ENCODE measurements around the gene PDZK1.
"Not testable (repeated sequence)": the region's sequence is repeated elsewhere in the genome, so short reads cannot be mapped to it uniquely, and the experiment has no call there.

The PDZK1 gene

DNA sequence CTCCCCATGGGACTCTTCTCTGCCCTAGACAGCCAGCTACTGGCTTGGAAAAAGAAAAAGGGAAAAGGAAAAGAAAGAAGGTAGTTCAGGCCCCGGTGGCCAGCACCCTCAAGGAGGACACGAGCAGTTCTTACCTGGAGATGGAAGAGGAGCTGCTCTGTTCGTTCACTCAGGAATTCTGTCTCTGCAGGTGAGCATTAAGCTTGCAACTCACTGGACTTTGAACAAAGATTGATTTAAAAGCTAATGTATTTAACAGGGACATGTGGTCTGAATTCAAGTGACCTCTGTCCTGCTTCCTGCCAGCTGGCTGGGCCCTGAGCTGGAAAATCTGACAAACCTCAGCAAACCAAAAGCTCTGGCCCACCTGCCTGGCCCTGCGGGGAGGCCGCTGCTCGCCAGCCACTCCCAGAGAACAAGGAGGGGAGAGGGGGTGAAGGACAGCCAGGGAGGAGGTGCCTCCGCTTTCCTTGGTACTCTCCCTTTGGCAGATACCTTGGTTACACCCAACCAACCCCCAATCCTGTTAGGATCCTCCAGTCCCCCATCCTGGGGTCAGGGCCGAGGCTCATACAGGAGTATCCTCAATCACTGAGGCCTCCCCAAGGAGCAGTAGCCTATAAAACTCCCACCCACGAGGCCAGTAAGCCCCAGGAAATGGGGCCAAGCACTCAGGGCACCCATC is at the start of gene PDZK1:
Gene PDZK1 (minus strand): TSS at position 186 of the 685 bp plus-strand sequence. CDS start 19,347 bp downstream, outside the sequence.
- DNase-seq (ENCODE audit: low spot score): no peak

DNA sequence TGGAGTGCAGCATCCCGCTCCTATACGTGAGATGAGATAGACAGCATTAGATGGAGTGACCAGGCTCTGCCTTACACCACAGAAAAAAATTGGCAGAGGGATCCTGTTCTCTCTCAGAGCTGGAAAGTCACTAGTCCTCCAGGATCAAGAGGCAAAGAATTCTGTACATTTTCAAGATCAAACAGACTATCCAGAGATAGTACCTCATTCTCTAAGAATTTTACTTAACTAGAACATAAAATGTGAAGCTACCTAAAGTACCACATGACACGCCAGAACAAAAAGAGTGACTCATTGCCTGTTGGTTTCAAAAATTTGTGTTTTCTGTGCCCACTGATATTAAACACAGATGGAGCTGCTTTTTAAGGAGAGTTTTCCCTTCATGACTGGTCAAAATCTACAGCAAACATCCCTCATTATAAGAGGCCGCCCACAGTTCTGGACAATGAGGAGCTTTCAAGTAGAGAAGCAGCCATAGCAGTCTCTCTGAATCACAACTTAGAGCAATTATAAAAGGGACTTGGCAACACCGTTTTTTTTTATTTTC is 44.4 kb upstream of the PDZK1 start:
- peak; percentile 92 for DNase-seq (ENCODE audit: low spot score)

DNA sequence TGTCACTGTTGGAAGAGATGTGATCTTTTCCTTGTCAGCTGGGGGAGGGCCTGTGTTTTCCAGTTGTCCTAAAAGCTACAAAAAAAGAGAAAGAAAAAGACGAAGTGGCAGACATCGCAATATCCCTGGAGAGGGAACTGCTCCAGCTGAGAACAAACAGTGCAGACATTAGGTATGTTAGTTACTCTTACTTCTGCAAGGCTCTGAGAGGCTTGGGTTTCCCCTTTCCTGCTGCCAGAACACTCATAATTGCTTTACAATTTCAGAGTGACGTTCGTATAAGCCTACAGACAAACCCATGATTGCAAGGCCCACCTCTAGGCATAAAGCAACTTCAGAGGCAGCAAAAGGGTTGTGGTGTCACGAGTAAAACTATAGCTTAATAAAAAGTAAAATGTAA is 43.3 kb upstream of the PDZK1 start:
- no peak for DNase-seq (ENCODE audit: low spot score)

DNA sequence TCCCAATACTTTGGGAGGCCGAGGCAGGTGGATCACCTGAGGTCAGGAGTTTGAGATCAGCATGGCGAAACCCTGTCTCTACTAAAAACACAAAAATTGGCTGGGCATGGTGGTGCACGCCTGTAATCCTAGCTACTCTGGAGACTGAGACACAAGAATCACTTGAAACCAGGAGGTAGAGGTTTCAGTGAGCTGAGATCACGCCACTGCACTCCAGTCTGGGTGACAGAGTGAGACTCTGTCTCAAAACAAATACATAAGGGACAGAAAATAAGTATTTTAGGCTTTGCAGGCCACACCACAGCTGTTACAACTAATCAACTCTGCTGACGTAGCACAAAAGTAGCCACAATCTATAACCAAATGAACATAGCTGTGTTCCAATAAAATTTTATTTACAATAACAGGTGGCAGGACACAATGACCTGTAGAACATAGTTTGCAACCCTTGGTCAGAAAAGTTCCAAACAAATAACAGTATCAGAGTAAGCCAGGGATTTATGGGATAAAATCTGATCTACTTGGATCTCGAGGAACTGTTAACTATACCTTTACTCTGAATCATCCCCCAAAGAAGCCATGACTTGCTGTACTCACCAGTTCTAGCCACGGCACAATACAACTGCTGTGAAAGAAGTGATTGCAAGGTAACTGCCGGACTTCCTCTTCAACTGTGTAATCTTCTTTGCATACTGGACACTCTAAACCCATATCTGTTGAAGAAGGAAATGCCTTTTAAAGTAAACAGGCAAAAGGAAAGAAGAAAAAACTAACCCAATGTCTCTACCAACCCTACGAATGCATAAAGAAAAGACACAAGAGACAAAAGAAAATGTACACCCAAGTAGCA is 40.5 kb upstream of the PDZK1 start:
- no peak for DNase-seq (ENCODE audit: low spot score)

DNA sequence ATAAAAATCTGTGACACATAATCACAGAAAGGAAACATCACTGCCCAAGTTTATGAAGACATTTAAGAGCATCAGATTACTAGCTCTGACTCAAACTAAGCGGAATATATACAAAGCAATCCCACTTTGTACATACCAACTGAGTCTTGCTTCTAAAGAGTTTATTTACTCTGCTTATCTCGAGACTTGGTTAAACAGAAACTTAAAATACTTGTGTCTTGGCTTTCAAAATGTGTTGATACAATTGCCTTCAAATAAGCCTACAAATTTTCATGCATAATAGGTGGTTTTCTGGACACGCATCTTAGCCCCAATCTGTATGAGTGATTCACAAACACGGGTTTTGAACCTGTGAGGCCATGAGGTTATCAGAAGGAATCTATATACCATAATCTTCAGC is 33.1 kb upstream of the PDZK1 start:
- no peak for DNase-seq (ENCODE audit: low spot score)

DNA sequence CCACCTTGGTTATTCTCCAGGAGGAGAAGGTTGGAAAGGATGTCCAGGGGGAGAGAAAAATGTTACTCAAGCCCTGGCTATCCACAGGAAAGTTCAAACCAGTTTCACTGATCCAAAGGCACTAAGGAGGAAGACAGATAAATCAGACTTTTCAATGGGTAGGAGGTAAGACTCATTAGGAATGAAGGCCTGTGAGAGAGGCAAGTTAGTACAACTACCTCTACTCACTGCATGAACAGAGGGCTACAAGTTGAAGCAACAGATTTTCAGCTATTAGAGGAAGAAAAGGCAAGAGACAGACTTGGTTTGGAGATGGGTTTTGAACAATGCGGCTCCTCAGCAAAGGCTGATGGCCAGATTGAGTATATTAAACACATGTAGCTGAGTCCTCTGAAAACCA is 29.0 kb upstream of the PDZK1 start:
- no peak for DNase-seq (ENCODE audit: low spot score)

DNA sequence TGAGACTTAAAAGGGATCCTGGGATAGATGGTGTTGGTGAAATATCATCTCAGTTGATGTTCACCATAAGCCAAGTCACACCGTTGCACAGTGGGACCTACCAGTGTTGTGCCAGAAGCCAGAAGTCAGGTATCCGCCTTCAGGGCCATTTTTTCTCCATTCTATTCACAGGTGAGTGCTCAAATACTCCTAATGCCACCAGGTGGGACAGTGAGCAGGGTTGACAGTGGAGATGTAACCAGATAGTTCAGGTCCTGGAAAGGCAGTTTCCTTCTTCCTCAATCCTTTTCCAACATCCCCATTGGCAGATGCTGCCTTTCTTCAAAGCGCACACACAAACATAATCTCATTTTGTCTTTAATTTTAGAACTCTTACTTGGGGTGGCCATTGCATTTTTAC is 23.7 kb upstream of the PDZK1 start:
- no peak for DNase-seq (ENCODE audit: low spot score)

DNA sequence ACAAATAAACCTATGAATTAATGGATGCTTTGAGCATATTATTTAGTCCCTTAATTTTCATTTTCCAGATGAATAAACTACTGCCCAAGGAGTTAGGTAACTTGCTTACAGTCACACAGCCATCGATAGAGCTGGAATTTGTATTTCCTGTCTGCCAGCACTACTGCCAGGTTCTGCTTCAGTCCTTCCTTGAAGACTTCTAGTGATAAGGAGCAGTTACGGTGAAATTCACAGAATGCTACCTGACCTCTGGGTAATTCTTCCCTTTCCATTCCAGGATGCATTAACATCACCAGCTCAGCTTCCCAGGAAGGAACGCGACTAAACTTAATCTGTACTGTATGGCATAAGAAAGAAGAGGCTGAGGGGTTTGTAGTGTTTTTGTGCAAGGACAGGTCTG is 23.3 kb upstream of the PDZK1 start:
- DNase-seq (ENCODE audit: low spot score): no peak

DNA sequence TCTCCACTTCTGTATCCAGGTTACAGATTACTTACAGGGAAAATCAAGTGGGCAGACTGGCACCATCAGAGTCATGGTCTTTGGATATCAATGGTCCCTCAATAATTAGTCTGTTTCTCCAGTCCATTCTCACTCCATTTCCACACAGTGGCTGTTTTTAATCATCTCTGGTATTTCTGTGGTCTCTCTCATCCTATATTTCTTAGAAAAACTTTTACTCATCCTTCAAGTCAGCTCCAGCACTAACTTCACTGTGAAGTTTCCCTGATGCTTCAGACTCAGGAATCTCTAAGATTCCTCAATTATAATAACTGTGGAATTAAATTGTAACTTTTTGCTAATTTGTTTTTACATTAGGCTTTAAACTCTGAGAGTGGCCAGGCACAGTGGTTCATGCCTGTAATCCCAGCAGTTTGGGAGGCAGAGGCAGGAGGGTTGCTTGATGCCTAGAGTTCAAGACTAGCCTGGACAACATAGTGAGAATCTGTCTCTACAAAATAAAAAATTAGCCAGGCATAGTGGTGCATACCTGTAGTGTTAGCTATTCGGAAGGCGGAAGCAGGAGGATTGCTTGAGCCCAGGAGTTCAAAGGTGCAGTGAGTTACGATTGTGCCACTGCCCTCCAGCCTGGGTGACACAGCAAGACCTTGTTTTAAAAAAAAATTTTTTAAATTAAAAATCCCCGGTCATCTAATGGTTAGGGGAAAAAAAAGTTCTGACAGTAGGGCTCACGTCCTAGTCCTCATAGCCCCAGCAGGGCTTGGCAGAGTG is 22.7 kb upstream of the PDZK1 start:
- peak; percentile 46 for DNase-seq (ENCODE audit: low spot score)

DNA sequence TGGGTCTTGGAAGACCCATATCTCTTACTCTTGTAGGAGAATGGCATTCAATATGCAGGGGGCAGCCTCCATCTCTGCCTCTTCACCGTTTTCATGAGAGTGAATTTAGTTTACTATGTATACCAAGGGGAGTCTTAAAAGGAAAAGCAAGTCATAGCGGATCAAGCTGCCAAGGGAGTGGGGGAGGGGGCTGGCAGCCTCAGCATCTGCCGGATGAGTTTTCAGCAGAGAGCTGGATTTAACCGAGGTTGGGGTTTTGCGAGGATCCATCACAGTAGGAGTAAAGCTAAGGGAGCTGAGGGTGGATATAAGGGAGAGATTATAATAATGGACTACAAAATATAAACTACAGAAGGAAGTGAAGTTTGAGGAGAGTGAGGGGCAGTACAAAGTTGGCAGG is 22.0 kb upstream of the PDZK1 start:
- DNase-seq (ENCODE audit: low spot score): no peak

DNA sequence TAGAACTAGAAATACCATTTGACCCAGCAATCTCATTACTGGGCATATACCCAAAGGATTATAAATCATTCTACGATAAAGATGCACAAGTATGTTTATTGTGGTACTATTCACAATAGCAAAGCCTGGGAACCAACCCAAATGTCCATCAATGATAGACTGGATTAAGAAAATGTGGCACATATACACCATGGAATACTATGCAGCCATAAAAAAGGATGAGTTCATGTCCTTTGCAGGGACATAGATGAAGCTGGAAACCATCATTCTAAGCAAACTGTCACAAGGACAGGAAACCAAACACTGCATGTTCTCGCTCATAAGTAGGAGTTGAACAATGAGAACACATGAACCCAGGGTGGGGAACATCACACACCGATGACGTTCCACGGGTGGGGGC is 19.0 kb upstream of the PDZK1 start:
- not testable (repeated sequence) for DNase-seq (ENCODE audit: low spot score)

DNA sequence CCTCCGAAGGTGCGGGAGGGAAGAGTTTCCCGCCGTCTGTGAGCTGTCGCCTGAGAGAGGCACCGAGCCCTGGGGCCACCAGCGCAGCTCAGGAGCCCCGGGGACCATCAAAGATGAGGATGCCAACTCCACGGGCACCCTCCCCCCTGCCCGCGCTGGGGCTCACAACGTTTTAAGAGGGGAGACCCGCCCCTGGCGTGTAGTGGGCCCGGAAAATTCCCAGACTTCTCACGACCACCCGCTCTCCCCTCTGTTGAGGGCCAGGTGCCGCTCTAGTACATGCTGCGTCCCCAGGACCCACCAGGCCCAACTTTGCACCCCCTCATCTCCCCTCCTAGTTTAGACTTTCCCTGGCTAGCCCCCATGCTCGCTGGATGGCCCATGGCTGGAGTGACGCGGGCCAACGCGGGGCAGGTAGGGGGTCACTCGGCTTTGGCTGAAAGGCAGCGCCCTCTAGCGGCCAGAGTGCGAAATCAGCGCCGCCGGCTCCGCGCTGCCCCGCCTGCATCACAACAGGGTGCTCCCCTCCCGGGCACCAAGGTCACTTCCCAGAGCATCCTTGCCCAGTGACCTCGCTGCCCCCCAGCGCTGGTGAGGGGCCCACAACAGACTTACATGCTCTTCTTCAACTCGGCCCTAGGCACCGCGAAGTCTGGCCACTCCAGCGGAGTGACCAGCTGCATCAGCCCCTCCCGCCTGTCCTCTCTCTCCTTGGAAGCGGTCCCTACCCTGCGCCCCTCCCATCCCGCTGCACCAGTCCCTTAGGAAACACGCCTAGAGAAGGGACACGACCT is 13.9 kb upstream of the PDZK1 start:
- peak; percentile 77 for DNase-seq (ENCODE audit: low spot score)

DNA sequence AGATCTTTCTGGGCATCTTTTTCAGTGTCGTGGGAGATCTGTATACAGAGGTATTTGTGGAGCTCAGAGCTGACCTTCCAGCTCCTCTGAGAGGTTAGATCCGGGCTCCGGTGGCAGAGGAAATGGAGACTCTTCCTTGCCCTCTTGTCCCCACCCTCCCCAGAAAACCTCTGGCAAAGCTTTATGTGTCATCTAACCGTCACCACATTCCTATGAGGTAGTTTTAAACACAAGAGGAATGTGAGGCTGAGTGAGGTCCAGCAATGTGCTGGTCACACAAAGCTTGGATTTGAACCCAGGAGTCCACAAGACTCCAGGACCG is 13.3 kb upstream of the PDZK1 start:
- peak; percentile 66 for DNase-seq (ENCODE audit: low spot score)

DNA sequence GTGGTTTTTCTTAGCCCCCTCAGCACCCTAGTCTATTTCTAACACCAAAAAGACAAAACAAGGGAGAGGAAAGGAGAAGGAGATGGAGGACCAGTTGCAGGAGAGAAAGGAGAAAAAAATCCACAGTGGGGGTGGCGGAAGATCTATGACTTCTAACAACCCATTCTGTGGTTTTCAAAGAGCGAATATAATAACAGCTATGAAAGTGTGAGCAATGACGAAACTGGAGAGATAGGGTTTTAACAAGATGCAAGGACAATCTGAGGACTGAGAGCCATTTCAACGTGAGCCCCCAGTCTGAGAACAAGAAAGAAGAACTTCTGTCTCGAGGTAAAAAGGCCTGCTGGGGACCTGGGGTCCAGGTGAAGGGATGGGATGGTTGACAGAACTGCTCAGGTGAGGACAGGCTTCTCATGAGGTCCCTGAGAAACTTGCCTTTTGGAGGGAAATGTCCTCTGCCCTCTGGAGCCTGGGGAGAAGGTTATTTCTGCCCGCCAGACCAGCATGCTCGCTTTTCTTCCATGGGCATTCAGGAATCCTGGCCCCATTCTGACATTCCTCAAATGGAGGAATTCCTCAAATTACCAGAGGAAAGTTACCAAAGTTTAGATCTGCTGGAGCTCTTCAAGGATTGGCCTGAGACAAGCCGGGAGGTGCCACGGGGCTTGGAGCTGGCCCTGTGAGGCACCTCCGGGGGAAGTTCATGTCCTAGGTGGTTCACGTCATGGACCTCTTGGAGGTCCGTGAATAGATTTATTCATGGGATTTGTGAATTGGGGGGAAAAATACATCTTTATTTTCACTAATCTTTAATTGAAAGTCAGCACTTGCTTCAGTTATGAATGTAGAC is 12.3 kb upstream of the PDZK1 start, which contains the start of gene CD160:
Gene CD160 (plus strand): TSS at position 270 of the 850 bp plus-strand sequence. CDS start 8,829 bp downstream, outside the sequence.
- no peak for DNase-seq (ENCODE audit: low spot score)

DNA sequence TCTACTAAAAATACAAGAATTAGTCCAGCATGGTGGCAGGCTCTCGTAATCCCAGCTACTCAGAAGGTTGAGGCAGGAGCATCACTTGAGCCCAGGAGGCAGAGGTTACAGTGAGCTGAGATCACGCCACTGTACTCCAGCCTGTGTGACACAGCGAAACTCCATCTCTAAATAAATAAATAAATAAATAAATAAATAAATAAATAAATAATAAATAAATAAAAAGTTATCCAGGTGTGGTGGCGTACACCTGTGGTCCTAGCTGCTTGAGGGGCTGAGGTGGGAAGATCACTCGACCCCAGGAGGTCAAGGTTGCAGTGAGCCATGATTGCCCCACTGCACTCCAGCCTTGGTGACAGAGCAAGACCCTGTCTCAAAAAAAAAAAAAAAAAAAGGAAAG is 11.3 kb upstream of the PDZK1 start:
- DNase-seq (ENCODE audit: low spot score): not testable (repeated sequence)

DNA sequence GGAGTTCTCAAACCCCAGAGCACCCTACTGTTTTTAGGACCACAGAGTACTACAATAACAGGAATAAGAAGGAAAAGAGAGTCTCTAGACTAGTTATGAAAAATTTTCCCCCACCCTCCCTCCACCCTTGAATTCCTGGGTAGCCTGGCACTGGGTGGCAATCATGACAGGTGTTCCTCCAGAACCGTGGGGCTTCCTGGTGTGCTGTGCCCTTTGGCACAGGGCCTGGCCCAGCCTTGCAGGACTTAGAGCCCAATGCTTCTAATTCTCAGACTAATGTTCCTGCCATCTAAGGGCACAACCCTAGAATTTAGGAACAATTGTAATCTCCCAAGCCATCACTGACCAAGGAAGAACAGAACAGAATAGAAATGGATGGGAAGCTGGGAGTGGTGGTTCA is 10.7 kb upstream of the PDZK1 start:
- no peak for DNase-seq (ENCODE audit: low spot score)

DNA sequence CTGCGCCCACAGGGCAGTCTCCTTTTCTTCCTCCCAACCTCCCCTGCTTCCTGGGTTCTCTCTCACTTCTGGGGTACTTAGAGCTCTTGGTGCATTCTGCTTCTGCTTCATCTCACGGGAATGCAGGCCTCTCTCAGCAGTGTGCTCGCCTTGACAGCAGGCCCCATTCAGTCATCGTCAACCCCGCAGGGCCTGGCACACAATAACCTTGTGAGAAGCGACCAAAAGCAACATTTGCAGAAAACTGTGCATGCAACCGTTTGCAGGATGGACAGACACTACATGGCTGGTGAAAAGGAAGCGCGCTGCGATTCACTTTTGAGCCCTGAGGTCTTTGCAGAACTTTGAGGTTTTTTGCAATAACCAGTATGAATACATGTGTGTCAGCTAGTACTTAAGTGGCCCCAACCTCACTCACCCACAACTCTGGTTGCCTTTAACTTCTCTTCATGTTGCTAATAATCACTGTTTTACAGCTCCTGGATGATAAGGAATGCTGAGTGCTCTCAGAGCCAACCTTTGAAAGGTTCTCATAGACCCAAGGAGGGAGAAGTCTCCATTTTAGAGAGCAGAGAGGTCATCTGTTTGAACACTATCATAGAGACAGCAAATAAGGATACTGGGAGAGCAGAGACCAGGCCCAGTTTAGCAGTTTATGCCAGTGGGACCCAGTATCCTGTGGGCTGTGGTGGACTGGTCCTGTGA is 9.6 kb upstream of the PDZK1 start:
- DNase-seq (ENCODE audit: low spot score): no peak

DNA sequence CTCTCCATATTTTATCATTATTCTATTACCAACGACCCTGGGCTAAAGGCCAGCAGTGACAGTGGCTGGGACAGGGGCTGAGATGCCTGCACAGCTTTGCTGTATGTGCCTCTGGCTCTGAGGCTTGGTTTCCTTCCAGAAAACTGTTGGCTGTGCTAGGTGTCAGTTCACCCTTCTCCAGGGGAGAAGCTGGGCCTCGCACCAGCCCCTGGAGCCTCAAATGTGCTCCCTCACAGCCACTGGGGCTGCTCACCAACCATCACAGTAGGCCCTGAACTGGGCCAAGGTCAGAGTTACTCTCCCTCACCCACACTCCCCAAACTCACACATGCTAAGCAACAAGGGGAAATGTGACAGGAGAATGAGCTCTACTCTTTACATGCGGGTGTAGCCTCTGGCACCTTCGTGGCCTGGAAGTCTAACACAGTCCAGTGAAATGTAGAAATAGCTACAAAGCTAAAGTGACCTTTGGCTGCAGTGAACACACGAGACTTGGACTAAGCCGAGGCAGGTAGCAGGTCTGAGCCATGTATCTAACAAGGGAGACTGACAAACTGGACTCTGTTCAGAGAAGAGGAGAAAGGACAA is 7.5 kb upstream of the PDZK1 start:
- DNase-seq (ENCODE audit: low spot score): no peak

DNA sequence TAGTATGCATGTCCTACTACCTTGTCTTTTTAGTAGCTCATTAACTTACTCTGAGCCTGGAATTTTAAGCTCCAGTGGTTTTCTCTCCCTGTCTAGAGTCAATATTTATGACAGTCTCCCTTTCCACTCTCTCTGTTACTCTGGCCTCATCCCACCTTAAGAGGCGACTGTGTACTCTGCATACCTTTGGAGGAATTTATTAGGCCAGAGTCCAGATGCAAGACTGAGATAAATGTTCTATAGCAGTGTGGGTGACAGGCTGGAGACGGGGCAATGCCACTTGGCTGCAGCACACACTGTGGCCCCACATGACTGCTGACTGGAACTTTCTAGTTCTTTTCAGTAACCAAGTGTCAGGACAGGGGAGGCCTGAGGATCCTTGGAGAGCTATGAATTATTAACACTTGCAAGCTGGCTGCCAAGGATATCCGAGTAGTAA is 4.1 kb upstream of the PDZK1 start:
- DNase-seq (ENCODE audit: low spot score): no peak

Measured in AG08395 (cell line).